IMR-90 (cell line): ENCODE measurements around the gene AKAP13. TPM values are rescaled to one million over a fixed set of nuclear protein-coding genes. Genes with fewer than 3 reads are reported as not detected.

Source experiments
- ATAC-seq: fragments of 200-7000 bp; cut with Tn5 transposase; 2 replicates; pipeline ENCODE4 v1.9.1; 2020; ENCODE audit warnings: low read depth, mild to moderate bottlenecking, moderate library complexity
- BruUV-seq: library from RNA; stranded (reverse); fragments of 400-500 nt; replicated peaks from 2 replicates; lab custom pipeline; 2021; lab: Mats Ljungman, UMichigan
- CTCF ChIA-PET: fragments of 300-600 bp; formaldehyde crosslinking; extraction: SDS; loops from one replicate; lab custom pipeline; 2021; ENCODE audit warnings: antibody characterized with exemption; lab: Yijun Ruan, JAX
- POLR2A ChIA-PET: fragments of 300-600 bp; sonication (Branson Sonifier 250); formaldehyde crosslinking; loops from one replicate; lab custom pipeline; 2022; ENCODE audit warnings: antibody characterized with exemption; ENCODE audit not compliant: unreplicated experiment; lab: Charles Lee
- DNase-seq: peaks from one replicate; pipeline ENCODE4 v3.0.0; 2013
- H2AFZ ChIP-seq: replicated peaks from 2 replicates; pipeline ENCODE3; 2013; ENCODE audit warnings: low read length, mild to moderate bottlenecking; ENCODE audit not compliant: poor library complexity
- H2AK5ac ChIP-seq: 2 replicates; pipeline ENCODE4 v1.6.1; 2013; ENCODE audit warnings: low read depth, low read length, inconsistent platforms
- H2AK9ac ChIP-seq: replicated peaks from 2 replicates; pipeline ENCODE3; 2013; ENCODE audit warnings: mild to moderate bottlenecking, low read depth, low read length, moderate library complexity; ENCODE audit not compliant: poor library complexity
- H2BK120ac ChIP-seq: 2 replicates; pipeline ENCODE4 v1.6.1; 2013; ENCODE audit warnings: low read depth, low read length, inconsistent platforms
- H2BK15ac ChIP-seq: 3 replicates; pipeline ENCODE4 v1.6.1; 2013; ENCODE audit warnings: low read depth, low read length, inconsistent platforms
- H2BK20ac ChIP-seq: 2 replicates; pipeline ENCODE4 v1.6.1; 2013; ENCODE audit warnings: low read depth, mild to moderate bottlenecking, inconsistent platforms, low read length, moderate library complexity
- H2BK5ac ChIP-seq: 2 replicates; pipeline ENCODE4 v1.6.1; 2013; ENCODE audit warnings: mild to moderate bottlenecking, low read depth, low read length, inconsistent platforms; ENCODE audit not compliant: poor library complexity, severe bottlenecking
- H3K14ac ChIP-seq: replicated peaks from 2 replicates; pipeline ENCODE4 v1.6.1; 2013; ENCODE audit warnings: low read depth, low read length, inconsistent platforms
- H3K18ac ChIP-seq: 2 replicates; pipeline ENCODE4 v1.6.1; 2013; ENCODE audit warnings: low read depth, low read length, control low read depth
- H3K23ac ChIP-seq: 2 replicates; pipeline ENCODE4 v1.6.1; 2013; ENCODE audit warnings: low read depth, low read length, inconsistent platforms
- H3K27ac ChIP-seq: 2 replicates; pipeline ENCODE4 v1.5.1; 2013; ENCODE audit warnings: mild to moderate bottlenecking, control low read depth, low read length; ENCODE audit not compliant: insufficient read depth
- H3K27me3 ChIP-seq: 2 replicates; pipeline ENCODE4 v1.6.1; 2013; ENCODE audit warnings: low read length; ENCODE audit not compliant: control insufficient read depth, insufficient read depth
- H3K36me3 ChIP-seq: 2 replicates; pipeline ENCODE4 v1.6.1; 2013; ENCODE audit warnings: low read length, mixed read lengths; ENCODE audit not compliant: control insufficient read depth, insufficient read depth
- H3K4ac ChIP-seq: 2 replicates; pipeline ENCODE4 v1.6.1; 2013; ENCODE audit warnings: low read depth, low read length, inconsistent platforms
- H3K4me1 ChIP-seq: 2 replicates; pipeline ENCODE4 v1.6.1; 2013; ENCODE audit warnings: low read length, mixed read lengths; ENCODE audit not compliant: control insufficient read depth, insufficient read depth
- H3K4me2 ChIP-seq: 2 replicates; pipeline ENCODE4 v1.6.1; 2013; ENCODE audit warnings: low read depth, mild to moderate bottlenecking, control low read depth, low read length, moderate library complexity
- H3K4me3 ChIP-seq: 2 replicates; pipeline ENCODE4 v1.5.1; 2013; ENCODE audit warnings: low read depth, mild to moderate bottlenecking, control low read depth, low read length, moderate library complexity; ENCODE audit not compliant: insufficient read depth
- H3K56ac ChIP-seq: 2 replicates; pipeline ENCODE4 v1.6.1; 2013; ENCODE audit warnings: low read length, inconsistent platforms; ENCODE audit not compliant: insufficient read depth; ENCODE audit errors: extremely low read depth
- H3K79me1 ChIP-seq, 2 experiments: 2 replicates each; pipeline ENCODE4 v1.6.1; 2013; ENCODE audit warnings: low read length in 2 of 2, inconsistent platforms in 1 of 2, low read depth in 1 of 2
- H3K9ac ChIP-seq: 2 replicates; pipeline ENCODE4 v1.6.1; 2013; ENCODE audit warnings: low read depth, low read length, control low read depth
- H3K9me1 ChIP-seq: 2 replicates; pipeline ENCODE4 v1.6.1; 2013; ENCODE audit warnings: low read length, inconsistent platforms; ENCODE audit not compliant: insufficient read depth
- H3K9me3 ChIP-seq: 2 replicates; pipeline ENCODE4 v1.6.1; 2013; ENCODE audit warnings: low read length; ENCODE audit not compliant: control insufficient read depth, insufficient read depth
- H4K20me1 ChIP-seq: 2 replicates; pipeline ENCODE4 v1.6.1; 2013; ENCODE audit warnings: low read length, inconsistent platforms; ENCODE audit not compliant: insufficient read depth
- H4K5ac ChIP-seq: 2 replicates; pipeline ENCODE4 v1.6.1; 2013; ENCODE audit warnings: mild to moderate bottlenecking, low read depth, low read length, control low read depth
- H4K8ac ChIP-seq, 2 experiments: 2 replicates each; pipeline ENCODE4 v1.6.1; 2013; ENCODE audit warnings: low read depth in 2 of 2, low read length in 2 of 2, control low read depth in 1 of 2, inconsistent platforms in 1 of 2
- H4K91ac ChIP-seq: 2 replicates; pipeline ENCODE4 v1.6.1; 2013; ENCODE audit warnings: low read depth, low read length, inconsistent platforms; ENCODE audit not compliant: insufficient read depth
- BHLHE40 ChIP-seq: fragments of 150-350 bp; IDR thresholded peaks from 2 replicates; pipeline ENCODE4 v1.6.1; 2016; ENCODE audit warnings: mild to moderate bottlenecking, low read depth, low read length
- CEBPB ChIP-seq: IDR thresholded peaks from 2 replicates; pipeline ENCODE4 v1.6.1; 2012; ENCODE audit warnings: low read depth, low read length, improper control_type of control experiment
- FOS ChIP-seq: fragments of 150-350 bp; IDR thresholded peaks from 2 replicates; pipeline ENCODE4 v1.6.1; 2016; ENCODE audit warnings: low read depth, low read length
- POLR2A ChIP-seq: IDR thresholded peaks from 2 replicates; pipeline ENCODE4 v1.6.1; 2012; ENCODE audit warnings: mild to moderate bottlenecking, low read depth, low read length
- RAD21 ChIP-seq: IDR thresholded peaks from 2 replicates; pipeline ENCODE4 v1.6.1; 2012; ENCODE audit warnings: low read length, improper control_type of control experiment
- RFX5 ChIP-seq: IDR thresholded peaks from 2 replicates; pipeline ENCODE4 v1.8.0; 2012; ENCODE audit warnings: low read depth, mild to moderate bottlenecking, low read length, moderate library complexity
- USF2 ChIP-seq: fragments of 150-350 bp; IDR thresholded peaks from 2 replicates; pipeline ENCODE4 v1.6.1; 2017; ENCODE audit warnings: mild to moderate bottlenecking, antibody characterized with exemption, low read length, low read depth
- WGBS, 2 experiments: methylation state at CpG; one replicate each; pipeline versions ENCODE4 v1.1.5 to v1.1.7; 2013; ENCODE audit warnings: missing lambda C conversion rate in 2 of 2; ENCODE audit not compliant: insufficient read length in 1 of 2; ENCODE audit errors: extremely low coverage in 2 of 2; 5-methylcytosine and 5-hydroxymethylcytosine counted together
- dilution Hi-C: fragments of 300-500 bp; cut with HindIII; formaldehyde crosslinking; loops from one replicate; pipeline ENCODE4 v1.14.3; 2018; ENCODE audit warnings: low sequenced_read_pairs; ENCODE audit not compliant: unreplicated experiment
- in situ Hi-C: fragments of 300-500 bp; cut with MboI; formaldehyde crosslinking; loops from 3 replicates; pipeline ENCODE4 v1.14.3; 2019; ENCODE audit warnings: low sequenced_read_pairs, inconsistent platforms, mixed read lengths
- intact Hi-C: fragments of 100-400 bp; cut with micrococcal nuclease; formaldehyde crosslinking; loops from 2 replicates; pipeline ENCODE4 v1.10.0; 2022
- polyA plus RNA-seq, 3 experiments: library from polyadenylated mRNA; depleted of rRNA; stranded (reverse); fragments of >200 nt; gene quantifications; 2 replicates each; pipeline ENCODE4 v1.2.3, GENCODE V29; 2012; ENCODE audit warnings: low replicate concordance in 1 of 3
- total RNA-seq: library from RNA; depleted of rRNA; stranded (reverse); fragments of >200 nt; gene quantifications from 2 replicates; pipeline ENCODE4 v1.2.3, GENCODE V29; 2012
- TF ChIP-seq, protein P1 (sequence below): fragments of 150-350 bp; IDR thresholded peaks from 2 replicates; pipeline ENCODE4 v1.6.1; 2016; ENCODE audit warnings: low read depth, mild to moderate bottlenecking, low read length, moderate library complexity, borderline replicate concordance
- TF ChIP-seq, protein P2 (sequence below): conservative IDR thresholded peaks from 2 replicates; pipeline ENCODE4 v1.5.1; 2012; ENCODE audit warnings: mild to moderate bottlenecking, low read depth, low read length, improper control_type of control experiment

AKAP13 gene
- total and polyA plus RNA-seq, 2 of the 4 experiments (the other 2 are of a cell fraction): 10.4 to 46.4 TPM

GRCh38 chr15:85743392-85744055, 363.1 kb downstream of the AKAP13 start:
- ATAC-seq (no peak), DNase-seq (no peak)
- no peak overlapping the region for H3K4ac ChIP-seq
- H3K9me1 ChIP-seq: no peaks in the 10 kb centered on the region; the same call in 1 of the 2 replicates
- no peak overlapping the region for H2BK15ac ChIP-seq
- H4K91ac ChIP-seq: no peak overlapping the region
- H3K9me3 ChIP-seq: no peaks in the 10 kb centered on the region
- no peak overlapping the region for H3K23ac ChIP-seq
- H3K27me3 ChIP-seq: no peaks in the 10 kb centered on the region
- H3K56ac ChIP-seq: no peak overlapping the region
- in situ Hi-C loops (no loop called here), dilution Hi-C loops (no loop called here), intact Hi-C loops (loop anchor here (5.0 kb wide), 1 partner anchor 49 kb away; the partner anchor contains the start of gene KLHL25)
- no peaks in the 10 kb centered on the region; the same call in 1 of the 2 replicates for H4K20me1 ChIP-seq
- H3K14ac ChIP-seq: no peak overlapping the region
- TF ChIP-seq, protein P1, sequence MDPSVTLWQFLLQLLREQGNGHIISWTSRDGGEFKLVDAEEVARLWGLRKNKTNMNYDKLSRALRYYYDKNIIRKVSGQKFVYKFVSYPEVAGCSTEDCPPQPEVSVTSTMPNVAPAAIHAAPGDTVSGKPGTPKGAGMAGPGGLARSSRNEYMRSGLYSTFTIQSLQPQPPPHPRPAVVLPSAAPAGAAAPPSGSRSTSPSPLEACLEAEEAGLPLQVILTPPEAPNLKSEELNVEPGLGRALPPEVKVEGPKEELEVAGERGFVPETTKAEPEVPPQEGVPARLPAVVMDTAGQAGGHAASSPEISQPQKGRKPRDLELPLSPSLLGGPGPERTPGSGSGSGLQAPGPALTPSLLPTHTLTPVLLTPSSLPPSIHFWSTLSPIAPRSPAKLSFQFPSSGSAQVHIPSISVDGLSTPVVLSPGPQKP: no peak
- no peak for TF ChIP-seq CEBPB
- no peak for TF ChIP-seq FOS
- no peak for TF ChIP-seq RFX5
- no peak for TF ChIP-seq USF2
- no peak for TF ChIP-seq BHLHE40
- no peak for TF ChIP-seq POLR2A
- no peak for TF ChIP-seq RAD21
- TF ChIP-seq, protein P2, sequence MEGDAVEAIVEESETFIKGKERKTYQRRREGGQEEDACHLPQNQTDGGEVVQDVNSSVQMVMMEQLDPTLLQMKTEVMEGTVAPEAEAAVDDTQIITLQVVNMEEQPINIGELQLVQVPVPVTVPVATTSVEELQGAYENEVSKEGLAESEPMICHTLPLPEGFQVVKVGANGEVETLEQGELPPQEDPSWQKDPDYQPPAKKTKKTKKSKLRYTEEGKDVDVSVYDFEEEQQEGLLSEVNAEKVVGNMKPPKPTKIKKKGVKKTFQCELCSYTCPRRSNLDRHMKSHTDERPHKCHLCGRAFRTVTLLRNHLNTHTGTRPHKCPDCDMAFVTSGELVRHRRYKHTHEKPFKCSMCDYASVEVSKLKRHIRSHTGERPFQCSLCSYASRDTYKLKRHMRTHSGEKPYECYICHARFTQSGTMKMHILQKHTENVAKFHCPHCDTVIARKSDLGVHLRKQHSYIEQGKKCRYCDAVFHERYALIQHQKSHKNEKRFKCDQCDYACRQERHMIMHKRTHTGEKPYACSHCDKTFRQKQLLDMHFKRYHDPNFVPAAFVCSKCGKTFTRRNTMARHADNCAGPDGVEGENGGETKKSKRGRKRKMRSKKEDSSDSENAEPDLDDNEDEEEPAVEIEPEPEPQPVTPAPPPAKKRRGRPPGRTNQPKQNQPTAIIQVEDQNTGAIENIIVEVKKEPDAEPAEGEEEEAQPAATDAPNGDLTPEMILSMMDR: no peak
- no TSS peak for BruUV-seq
- 88% methylated on average over 8 of the region's 14 CpGs; no CpG with 5 or more reads in 1 of the 2 experiments for WGBS, 2 experiments
- no peak overlapping the region for H4K8ac ChIP-seq
- peaks cover 0 to 5% of the 10 kb centered on the region in 2 experiments; a peak in 2 of 4 replicates for H3K79me1 ChIP-seq
- no peak overlapping the region for H2AFZ ChIP-seq
- peaks cover 44% of the 10 kb centered on the region for H3K36me3 ChIP-seq
- ChIA-PET POLR2A (no interaction called here), CTCF (interaction anchor here (0.9 kb wide), 1 partner anchor 70 kb away, joined by 3 read pairs; no protein-coding TSS in a partner anchor)
- no peak overlapping the region for H3K4me3 ChIP-seq
- no peak overlapping the region for H2AK9ac ChIP-seq
- no peak overlapping the region for H2BK120ac ChIP-seq
- no peak overlapping the region for H2AK5ac ChIP-seq
- no peak overlapping the region for H2BK5ac ChIP-seq
- no peak overlapping the region for H3K27ac ChIP-seq
- H3K4me2 ChIP-seq: no peak overlapping the region
- no peak overlapping the region for H4K5ac ChIP-seq
- no peak overlapping the region for H3K9ac ChIP-seq
- H2BK20ac ChIP-seq: no peak overlapping the region
- H3K18ac ChIP-seq: no peak overlapping the region
- H3K4me1 ChIP-seq: peaks cover 4% of the 10 kb centered on the region; the same call in 1 of the 2 replicates
